Astrocyte (in vitro differentiated cells and primary cell): ENCODE data around the gene PIGQ.

Experiments used
- CTCF ChIP-seq: IDR thresholded peaks from 2 replicates; pipeline ENCODE4 v1.5.1; 2011; ENCODE audit warnings: low read depth, mild to moderate bottlenecking, inconsistent platforms, low read length, moderate library complexity; ENCODE audit not compliant: insufficient read depth
- EZH2 ChIP-seq: IDR thresholded peaks from 2 replicates; pipeline ENCODE4 v1.6.1; 2012; ENCODE audit warnings: mild to moderate bottlenecking, low read length, inconsistent platforms; ENCODE audit not compliant: insufficient read depth

DNA sequence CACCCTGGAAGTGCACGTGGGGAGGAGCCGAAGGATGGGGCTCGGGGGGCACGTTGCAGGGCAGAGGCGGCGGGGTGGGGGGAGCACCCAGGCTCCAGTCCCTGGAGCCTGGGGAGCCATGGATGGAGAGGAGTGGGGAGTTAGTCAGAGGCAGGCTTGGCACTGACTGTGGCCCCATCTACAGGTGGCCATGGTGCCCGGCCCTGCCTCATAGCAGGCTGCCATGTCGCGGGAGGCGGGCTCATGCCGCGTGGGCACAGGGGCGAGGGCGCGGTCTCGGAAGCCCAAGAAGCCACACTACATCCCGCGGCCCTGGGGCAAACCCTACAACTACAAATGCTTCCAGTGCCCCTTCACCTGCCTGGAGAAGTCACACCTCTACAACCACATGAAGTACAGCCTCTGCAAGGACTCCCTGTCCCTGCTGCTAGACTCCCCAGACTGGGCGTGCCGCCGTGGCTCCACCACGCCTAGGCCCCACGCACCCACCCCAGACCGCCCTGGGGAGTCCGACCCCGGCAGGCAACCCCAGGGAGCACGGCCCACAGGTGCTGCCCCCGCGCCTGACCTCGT, 6.6 kb upstream of the PIGQ start:
- TF ChIP-seq CTCF: no peak
- TF ChIP-seq EZH2: no peak
